DND-41 (cell line): ENCODE results near the gene MFSD8.

Experiments used
- ATAC-seq: fragments of 200-7000 bp; cut with Tn5 transposase; 3 replicates; pipeline ENCODE4 v1.9.1; 2021; ENCODE audit warnings: low read depth; ENCODE audit not compliant: insufficient read depth
- DNase-seq: peaks from one replicate; pipeline ENCODE4 v3.0.0-alpha.2; 2020
- H2AFZ ChIP-seq: 2 replicates; pipeline ENCODE4 v1.6.0; 2012; ENCODE audit warnings: low read depth, low read length
- H3K27ac ChIP-seq: 2 replicates; pipeline ENCODE4 v1.5.1; 2012; ENCODE audit warnings: low read length, inconsistent platforms
- H3K27me3 ChIP-seq: fragments of 200-600 bp; sonication (generic); 2 replicates; pipeline ENCODE4 v1.6.0; 2012; ENCODE audit warnings: low read length, mild to moderate bottlenecking, inconsistent platforms; ENCODE audit not compliant: insufficient read depth, poor library complexity
- H3K36me3 ChIP-seq: 2 replicates; pipeline ENCODE4 v1.5.1; 2012; ENCODE audit warnings: low read length, inconsistent platforms; ENCODE audit not compliant: insufficient read depth
- H3K4me1 ChIP-seq: 2 replicates; pipeline ENCODE4 v1.5.1; 2012; ENCODE audit warnings: mild to moderate bottlenecking, low read length; ENCODE audit not compliant: insufficient read depth
- H3K4me2 ChIP-seq: 2 replicates; pipeline ENCODE4 v1.6.0; 2012; ENCODE audit warnings: mild to moderate bottlenecking, moderate library complexity, low read length, inconsistent platforms; ENCODE audit not compliant: insufficient read depth
- H3K4me3 ChIP-seq, 2 experiments: fragments of 200-600 bp in 1 of 2; shearing (Covaris generic) in 1 of 2; 2 replicates each; pipeline ENCODE4 v1.5.1; 2012 to 2016; ENCODE audit warnings: inconsistent platforms in 2 of 2, low read length in 2 of 2, mild to moderate bottlenecking in 2 of 2, low read depth in 1 of 2, moderate library complexity in 1 of 2
- H3K79me2 ChIP-seq: 2 replicates; pipeline ENCODE4 v1.6.0; 2012; ENCODE audit warnings: low read length, inconsistent platforms; ENCODE audit not compliant: insufficient read depth
- H3K9ac ChIP-seq: 2 replicates; pipeline ENCODE4 v1.6.0; 2012; ENCODE audit warnings: low read depth, mild to moderate bottlenecking, inconsistent platforms, low read length, moderate library complexity
- H3K9me3 ChIP-seq: 2 replicates; pipeline ENCODE4 v1.5.1; 2012; ENCODE audit warnings: low read length, moderate library complexity, mild to moderate bottlenecking, inconsistent platforms; ENCODE audit not compliant: insufficient read depth, severe bottlenecking
- H4K20me1 ChIP-seq: 2 replicates; pipeline ENCODE4 v1.6.0; 2012; ENCODE audit warnings: low read length; ENCODE audit not compliant: insufficient read depth
- EZH2 ChIP-seq: IDR thresholded peaks from 3 replicates; pipeline ENCODE4 v1.6.1; 2012; ENCODE audit warnings: borderline replicate concordance, low read depth, mild to moderate bottlenecking, moderate library complexity, low read length, inconsistent platforms; ENCODE audit not compliant: severe bottlenecking
- TF ChIP-seq, protein P1 (sequence below): IDR thresholded peaks from 2 replicates; pipeline ENCODE4 v1.5.1; 2012; ENCODE audit warnings: borderline replicate concordance, low read length, moderate library complexity, mild to moderate bottlenecking; ENCODE audit not compliant: poor library complexity, severe bottlenecking; ENCODE audit errors: extremely low read depth

The MFSD8 gene

DNA sequence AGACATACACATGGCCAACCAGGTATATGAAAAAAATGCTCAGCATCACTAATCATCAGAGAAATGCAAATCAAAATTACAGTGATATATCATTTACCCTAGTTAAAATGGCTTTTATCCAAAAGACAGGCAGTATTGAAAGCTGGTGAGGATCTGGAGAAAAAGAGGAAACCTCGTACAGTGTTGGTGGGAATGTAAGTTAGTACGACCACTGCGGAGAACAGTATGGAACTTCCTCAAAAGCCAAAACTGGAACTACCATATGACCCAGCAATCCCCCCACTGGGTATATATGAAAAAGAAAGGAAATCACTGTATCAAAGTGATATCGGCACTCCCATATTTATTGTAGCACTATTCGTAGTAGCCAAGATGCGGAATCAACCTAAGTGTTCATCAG, 23.7 kb upstream of the MFSD8 start:
- Histone ChIP-seq H4K20me1 (no peaks in the 10 kb centered on the region), H3K9me3 (no peaks in the 10 kb centered on the region), H2AFZ (no peak overlapping the region), H3K4me3 (no peak overlapping the region), H3K27ac (no peak overlapping the region), H3K36me3 (peaks cover 55% of the 10 kb centered on the region), H3K4me1 (no peaks in the 10 kb centered on the region), H3K9ac (no peak overlapping the region), H3K27me3 (no peaks in the 10 kb centered on the region), H3K4me2 (no peak overlapping the region), H3K79me2 (no peaks in the 10 kb centered on the region)
- DNase-seq (no peak), ATAC-seq (no peak)
- TF ChIP-seq, protein P1, sequence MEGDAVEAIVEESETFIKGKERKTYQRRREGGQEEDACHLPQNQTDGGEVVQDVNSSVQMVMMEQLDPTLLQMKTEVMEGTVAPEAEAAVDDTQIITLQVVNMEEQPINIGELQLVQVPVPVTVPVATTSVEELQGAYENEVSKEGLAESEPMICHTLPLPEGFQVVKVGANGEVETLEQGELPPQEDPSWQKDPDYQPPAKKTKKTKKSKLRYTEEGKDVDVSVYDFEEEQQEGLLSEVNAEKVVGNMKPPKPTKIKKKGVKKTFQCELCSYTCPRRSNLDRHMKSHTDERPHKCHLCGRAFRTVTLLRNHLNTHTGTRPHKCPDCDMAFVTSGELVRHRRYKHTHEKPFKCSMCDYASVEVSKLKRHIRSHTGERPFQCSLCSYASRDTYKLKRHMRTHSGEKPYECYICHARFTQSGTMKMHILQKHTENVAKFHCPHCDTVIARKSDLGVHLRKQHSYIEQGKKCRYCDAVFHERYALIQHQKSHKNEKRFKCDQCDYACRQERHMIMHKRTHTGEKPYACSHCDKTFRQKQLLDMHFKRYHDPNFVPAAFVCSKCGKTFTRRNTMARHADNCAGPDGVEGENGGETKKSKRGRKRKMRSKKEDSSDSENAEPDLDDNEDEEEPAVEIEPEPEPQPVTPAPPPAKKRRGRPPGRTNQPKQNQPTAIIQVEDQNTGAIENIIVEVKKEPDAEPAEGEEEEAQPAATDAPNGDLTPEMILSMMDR: no peak
- TF ChIP-seq EZH2: no peak

DNA sequence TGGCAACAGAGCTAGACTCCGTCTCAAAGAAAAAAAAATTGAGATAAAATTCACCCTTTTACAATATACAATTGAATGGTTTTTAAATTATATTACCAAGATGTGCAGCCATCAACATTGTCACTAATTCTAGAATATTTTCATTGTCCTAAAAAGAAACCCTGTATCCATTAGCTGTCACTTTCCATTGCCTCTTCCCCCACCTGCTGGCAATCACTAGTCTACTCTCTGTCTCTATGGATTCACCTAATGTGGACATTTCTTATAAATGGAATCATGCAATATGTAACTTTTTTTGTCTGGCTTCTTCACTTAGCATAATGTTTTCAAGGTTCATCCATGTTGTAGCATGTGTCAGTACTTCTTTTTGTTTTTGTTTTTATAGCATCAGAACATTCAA, 21.0 kb upstream of the MFSD8 start:
- no peaks in the 10 kb centered on the region; the same call in 1 of the 2 replicates for H4K20me1 ChIP-seq
- H2AFZ ChIP-seq: no peak overlapping the region
- no peak overlapping the region for H3K27ac ChIP-seq
- peaks cover 46% of the 10 kb centered on the region for H3K36me3 ChIP-seq
- H3K4me2 ChIP-seq: no peak overlapping the region
- TF ChIP-seq, protein P1: peak; percentile 18
- TF ChIP-seq EZH2: no peak
- no peaks in the 10 kb centered on the region for H3K79me2 ChIP-seq
- H3K27me3 ChIP-seq: no peaks in the 10 kb centered on the region
- no peaks in the 10 kb centered on the region for H3K4me1 ChIP-seq
- H3K4me3 ChIP-seq: no peak overlapping the region
- no peak for ATAC-seq
- DNase-seq: no peak
- no peaks in the 10 kb centered on the region for H3K9me3 ChIP-seq
- no peak overlapping the region for H3K9ac ChIP-seq

DNA sequence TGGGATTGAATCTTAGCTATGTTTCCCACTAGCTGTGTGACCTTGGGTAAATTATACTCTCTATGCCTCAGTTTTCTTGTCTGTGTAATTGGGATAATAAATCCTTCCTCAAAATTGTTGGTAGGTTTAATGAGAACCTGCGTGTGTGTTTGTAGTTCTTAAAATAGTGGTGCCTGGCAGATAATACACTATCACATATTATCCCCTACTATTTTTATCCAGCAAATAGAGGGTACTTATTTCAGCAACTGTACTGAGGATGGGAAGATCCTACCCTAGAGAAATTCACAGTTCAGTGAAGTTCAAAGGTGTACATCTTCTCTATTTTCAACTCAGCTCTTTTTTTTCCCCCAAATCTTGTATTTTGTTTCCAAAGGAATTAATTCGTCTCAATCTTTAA, 17.5 kb upstream of the MFSD8 start:
- Histone ChIP-seq H4K20me1 (no peaks in the 10 kb centered on the region; the same call in 1 of the 2 replicates), H2AFZ (no peak overlapping the region), H3K9ac (no peak overlapping the region), H3K79me2 (no peaks in the 10 kb centered on the region), H3K4me1 (no peaks in the 10 kb centered on the region), H3K36me3 (peaks cover 25% of the 10 kb centered on the region), H3K4me3 (no peak overlapping the region), H3K4me2 (no peak overlapping the region), H3K9me3 (peaks cover 3% of the 10 kb centered on the region), H3K27ac (no peak overlapping the region), H3K27me3 (no peaks in the 10 kb centered on the region)
- ATAC-seq (no peak), DNase-seq (no peak)
- TF ChIP-seq, protein P1: no peak
- no peak for TF ChIP-seq EZH2

DNA sequence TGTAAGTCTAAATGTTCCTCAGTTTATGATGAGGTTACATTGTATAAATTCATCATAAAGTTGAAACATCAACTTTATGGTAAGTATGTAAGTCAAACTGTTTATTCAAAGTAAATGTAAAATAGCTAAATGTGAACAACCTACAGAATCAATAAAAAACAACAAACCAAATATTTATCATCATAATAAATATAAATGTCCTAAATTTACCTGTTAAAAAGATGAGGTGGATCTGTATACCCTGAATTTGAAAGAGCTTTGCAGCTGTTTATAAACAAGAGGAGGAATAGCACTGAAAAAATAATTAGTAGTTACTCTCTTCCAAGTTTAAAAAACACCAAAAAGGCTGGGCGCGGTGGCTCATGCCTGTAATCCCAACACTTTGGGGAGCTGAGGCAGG, 14.0 kb upstream of the MFSD8 start:
- peaks cover 16% of the 10 kb centered on the region for H3K79me2 ChIP-seq
- no peaks in the 10 kb centered on the region for H3K27me3 ChIP-seq
- H3K4me3 ChIP-seq: no peak overlapping the region
- TF ChIP-seq EZH2: no peak
- TF ChIP-seq, protein P1: no peak
- no peaks in the 10 kb centered on the region; the same call in 1 of the 2 replicates for H4K20me1 ChIP-seq
- H3K9ac ChIP-seq: no peak overlapping the region
- ATAC-seq: no peak
- H3K4me2 ChIP-seq: no peak overlapping the region
- peaks cover 3% of the 10 kb centered on the region for H3K9me3 ChIP-seq
- DNase-seq: no peak
- H3K27ac ChIP-seq: no peak overlapping the region
- peaks cover 14% of the 10 kb centered on the region; the same call in 1 of the 2 replicates for H3K36me3 ChIP-seq
- H3K4me1 ChIP-seq: no peaks in the 10 kb centered on the region
- H2AFZ ChIP-seq: no peak overlapping the region
